ENCODE results near the gene MEGF11.

Gene MEGF11

DNA sequence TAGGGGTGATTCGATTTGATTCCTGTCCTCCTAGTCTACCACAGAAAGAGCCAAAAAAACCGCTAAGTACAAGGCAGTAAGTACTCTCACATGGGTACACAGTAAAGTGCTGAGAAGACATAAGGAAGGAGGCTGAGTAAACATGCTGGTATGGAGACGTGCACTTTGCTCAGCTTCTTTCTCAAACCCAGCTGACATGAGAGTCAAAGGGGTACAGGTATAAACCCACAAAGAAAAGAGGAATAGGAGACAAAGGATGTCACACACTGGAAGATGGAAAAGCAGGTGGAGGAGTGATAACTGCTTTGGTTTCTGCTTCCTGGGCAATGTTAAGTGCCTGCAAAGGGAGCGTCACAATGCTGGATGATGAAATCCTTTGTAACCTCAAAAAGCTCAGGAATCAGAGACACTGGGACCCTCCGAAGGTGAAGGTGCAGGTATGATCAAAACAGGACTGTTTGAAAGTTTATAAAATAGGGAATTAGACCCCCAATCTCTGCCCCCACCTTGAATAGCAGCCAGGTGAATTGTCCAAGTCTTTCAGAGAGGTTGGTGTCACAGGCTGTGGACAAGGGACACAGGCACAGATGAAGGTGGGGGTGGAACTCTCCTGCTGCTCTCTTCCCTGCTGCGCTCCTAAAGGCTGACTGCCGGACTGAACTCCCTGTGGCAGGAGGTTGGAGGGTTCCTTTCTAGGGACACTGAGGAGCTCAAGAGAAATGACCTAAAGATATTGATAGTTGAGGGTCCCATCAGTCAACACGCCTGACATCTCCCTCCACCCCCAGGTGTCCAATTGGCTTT, 282.4 kb downstream of the MEGF11 start:
- DNase-seq (ENCODE audit: low read depth, low spot score) = no peak

DNA sequence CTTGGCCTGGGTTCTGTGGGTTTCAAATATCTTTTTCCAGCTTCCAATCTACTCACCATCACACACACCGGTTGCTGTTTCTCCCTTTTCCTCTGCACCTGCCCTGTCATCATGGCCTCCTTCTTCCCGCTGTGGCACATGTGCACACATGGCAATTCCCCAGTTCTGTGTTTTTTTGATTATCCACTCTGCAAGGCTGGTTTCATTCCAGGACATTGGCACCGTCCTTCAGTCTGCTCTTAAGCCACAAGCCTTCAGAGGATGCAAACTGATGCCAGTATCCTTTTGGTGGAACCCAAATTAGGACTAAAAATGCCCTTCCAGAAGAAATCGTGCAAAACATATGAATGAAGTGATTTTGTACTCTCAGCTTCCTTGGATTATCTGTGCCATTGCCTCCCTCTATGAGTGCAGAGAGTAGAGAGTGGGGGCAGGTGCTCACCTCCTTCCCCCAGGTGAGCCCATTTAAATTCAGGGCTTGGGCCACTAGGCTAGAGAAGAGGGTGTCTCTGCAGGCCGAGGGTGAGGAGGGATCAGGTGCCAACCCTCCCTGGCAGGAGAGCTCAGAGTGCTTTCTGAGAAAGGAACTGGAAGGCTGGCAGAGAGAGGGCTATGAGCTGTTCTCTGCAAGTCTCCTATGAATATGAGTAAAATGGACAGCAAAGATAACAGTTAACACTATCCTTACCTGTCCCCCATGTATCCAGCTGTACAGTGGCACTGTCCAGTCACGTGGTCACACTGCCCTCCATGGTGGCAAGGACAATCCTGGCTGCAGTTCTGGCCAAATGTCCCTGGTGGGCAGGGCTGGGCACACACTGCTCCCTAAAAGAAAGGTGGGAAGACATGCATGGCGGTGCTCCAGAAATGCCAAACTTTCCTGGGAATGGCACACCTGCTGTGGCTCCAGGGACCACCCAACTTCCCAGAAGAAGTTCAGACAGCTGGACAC, 283.4 kb downstream of the MEGF11 start:
- no peak for DNase-seq (ENCODE audit: low read depth, low spot score)

- no peak for DNase-seq (ENCODE audit: low read depth, low spot score)
Observed at GRCh38 chr15:65968511-65968910, 285.0 kb downstream of the MEGF11 start.

- no peak for DNase-seq (ENCODE audit: low read depth, low spot score)
Observed at GRCh38 chr15:65964792-65965433, 288.6 kb downstream of the MEGF11 start.

DNA sequence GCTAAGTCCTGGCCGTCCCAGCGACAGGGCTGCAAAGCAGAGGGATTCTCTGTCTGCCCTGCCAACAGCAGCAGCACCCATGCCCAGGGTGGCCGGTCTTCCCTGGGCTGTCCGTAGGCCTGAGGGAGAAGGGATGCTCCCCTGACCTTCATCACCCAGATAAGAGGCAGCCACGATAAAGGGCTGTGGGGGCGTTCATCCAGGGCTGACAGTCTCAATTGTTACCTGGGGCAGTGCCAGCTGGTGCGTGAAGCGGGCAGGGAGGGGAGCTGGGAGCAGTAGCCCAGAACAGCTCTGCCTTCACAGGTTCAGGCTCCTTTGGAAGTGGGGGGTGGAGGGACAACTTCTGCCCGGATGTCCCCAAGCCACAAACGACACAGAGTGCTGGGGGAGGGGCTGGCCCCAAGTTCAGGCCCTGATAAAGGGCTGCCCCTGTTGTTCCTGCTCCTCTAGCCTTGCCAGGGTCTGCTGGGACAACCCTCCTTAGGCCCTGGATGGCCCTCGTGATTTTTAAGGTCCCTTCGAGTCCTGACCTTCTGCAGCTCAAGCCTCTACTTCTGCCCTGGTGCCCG, 289.6 kb downstream of the MEGF11 start:
- no peak for DNase-seq (ENCODE audit: low read depth, low spot score)

- no peak for DNase-seq (ENCODE audit: low read depth, low spot score)
Observed at GRCh38 chr15:65963358-65963757, 290.2 kb downstream of the MEGF11 start.

- no peak for DNase-seq (ENCODE audit: low read depth, low spot score)
Observed at GRCh38 chr15:65962187-65962586, 291.4 kb downstream of the MEGF11 start.

- no peak for DNase-seq (ENCODE audit: low read depth, low spot score)
Observed at GRCh38 chr15:65960586-65960985, 293.0 kb downstream of the MEGF11 start.

DNA sequence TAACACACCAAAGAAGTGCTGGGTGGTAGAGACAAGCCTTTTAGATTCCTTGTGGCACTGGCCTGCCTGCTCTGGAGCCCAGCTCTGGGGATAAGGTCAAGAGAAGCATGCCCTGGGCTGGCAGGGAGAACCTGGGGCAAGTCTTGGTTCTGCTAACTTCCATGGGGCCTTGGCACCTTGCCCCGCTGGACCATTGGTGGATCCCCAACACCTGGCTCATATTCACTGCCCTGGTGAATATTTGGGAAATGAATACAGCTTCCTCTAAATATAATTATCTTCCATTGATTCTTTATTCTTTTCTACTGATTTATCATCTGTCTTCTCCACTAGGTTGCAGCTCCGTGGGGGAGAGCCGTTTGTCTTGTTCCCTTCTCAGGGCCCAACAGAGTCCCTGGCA, 294.7 kb downstream of the MEGF11 start:
- DNase-seq (ENCODE audit: low read depth, low spot score) = no peak

- no peak for DNase-seq (ENCODE audit: low read depth, low spot score)
Observed at GRCh38 chr15:65957451-65957850, 296.1 kb downstream of the MEGF11 start.

- no peak for DNase-seq (ENCODE audit: low read depth, low spot score)
Observed at GRCh38 chr15:65956899-65957298, 296.7 kb downstream of the MEGF11 start.

GRCh38 chr15:65956307-65956706, 297.2 kb downstream of the MEGF11 start:
- DNase-seq (ENCODE audit: low read depth, low spot score) = no peak

DNA sequence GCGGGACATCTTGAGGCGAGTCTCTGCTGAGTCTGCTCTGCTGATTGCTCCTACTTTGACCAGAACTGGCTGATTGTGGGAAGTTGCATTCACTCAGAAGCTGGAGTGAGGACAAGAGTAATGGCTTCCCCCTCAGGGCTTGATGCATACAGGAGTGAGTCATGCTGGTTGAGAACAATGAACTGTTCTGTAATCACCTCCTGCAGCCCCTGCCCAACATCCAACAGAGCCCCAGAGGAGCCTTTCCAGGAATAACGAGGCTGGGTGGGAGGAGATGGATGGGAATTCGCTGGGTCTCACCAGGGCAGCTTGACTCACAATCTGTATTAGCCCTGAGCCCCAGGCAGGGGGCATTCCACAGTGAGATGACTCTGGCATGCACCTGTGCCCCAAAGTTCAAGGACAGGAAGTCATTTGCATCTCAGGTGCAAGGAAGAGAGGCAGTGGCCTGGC, 299.2 kb downstream of the MEGF11 start:
- peak; percentile 84 for DNase-seq (ENCODE audit: low read depth, low spot score)

DNA sequence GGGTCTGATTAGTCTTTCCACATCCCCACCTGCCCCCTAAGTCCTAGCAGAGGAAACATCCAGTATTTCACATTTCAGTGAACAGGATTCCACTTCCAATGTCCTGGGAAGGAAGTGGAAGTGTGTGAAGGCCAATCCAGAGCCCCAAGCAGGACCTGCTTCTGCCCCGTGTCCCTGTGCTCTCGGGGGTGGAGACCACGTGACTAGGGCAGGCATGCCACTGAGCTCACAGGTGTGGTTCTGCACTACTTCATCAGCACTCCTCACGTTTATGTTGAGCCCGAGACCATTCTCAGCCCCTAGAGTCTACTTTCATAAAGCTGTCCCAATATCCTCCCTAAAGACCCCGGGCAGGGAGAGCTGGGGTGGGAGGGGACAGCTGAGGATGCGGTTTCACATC, 299.9 kb downstream of the MEGF11 start:
- DNase-seq (ENCODE audit: low read depth, low spot score) = no peak

DNA sequence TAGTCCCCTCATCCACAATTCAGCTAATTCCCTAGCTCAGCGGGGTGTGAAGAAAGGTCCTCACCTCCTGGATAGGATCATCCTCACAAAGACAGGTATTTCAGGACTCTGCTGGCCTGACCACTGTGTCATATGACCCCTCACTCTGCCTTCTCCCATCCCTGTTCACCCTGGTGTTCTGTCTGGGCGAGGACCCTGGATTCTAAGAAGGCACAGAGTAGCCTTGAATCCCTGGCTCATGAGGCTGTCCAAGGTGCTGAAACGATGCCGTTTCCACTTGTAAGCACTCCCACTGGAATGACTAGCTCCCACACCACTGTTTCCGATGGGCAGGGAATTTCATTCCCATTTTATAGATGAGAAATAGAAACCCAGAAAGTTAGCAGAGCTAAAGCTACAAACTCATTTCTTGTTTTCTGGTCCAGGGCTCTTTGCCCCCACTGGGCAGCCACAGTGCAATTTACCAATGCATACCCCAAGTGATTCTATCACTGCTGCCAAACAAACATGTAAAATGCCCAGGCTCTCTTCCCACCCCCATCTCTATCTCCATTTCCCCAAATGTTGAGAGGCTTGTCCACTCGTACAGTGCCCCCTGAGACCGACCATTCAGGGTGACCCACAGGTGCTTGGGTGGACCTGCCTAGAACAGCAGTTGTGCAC, 301.0 kb downstream of the MEGF11 start:
- peak; percentile 42 for DNase-seq (ENCODE audit: low read depth, low spot score)

GRCh38 chr15:65951007-65951406, 302.5 kb downstream of the MEGF11 start:
- no peak for DNase-seq (ENCODE audit: low read depth, low spot score)

- DNase-seq (ENCODE audit: low read depth, low spot score) = no peak
Observed at GRCh38 chr15:65949491-65949890, 304.1 kb downstream of the MEGF11 start.

DNA sequence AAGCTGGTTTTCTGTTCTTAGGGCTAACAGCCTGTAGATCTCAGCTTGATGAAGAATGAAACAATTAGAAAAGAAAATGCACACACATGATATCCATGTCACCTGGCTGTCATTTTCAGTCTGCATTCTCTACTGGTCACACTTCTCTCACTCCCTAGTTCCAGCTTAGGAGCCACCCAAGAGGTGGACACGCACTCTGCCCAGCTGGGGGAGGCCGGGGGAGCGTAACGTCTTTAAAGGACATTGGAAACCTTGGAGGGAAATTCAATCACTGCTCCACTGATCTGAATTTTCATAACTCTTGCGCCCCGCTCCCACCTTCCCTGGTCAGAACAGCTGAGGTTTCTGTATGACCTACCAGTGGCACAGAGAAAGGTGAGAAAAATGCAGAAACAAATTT, 304.5 kb downstream of the MEGF11 start:
- no peak for DNase-seq (ENCODE audit: low read depth, low spot score)

- DNase-seq (ENCODE audit: low read depth, low spot score) = no peak
Observed at GRCh38 chr15:65948383-65948782, 305.2 kb downstream of the MEGF11 start.

DNA sequence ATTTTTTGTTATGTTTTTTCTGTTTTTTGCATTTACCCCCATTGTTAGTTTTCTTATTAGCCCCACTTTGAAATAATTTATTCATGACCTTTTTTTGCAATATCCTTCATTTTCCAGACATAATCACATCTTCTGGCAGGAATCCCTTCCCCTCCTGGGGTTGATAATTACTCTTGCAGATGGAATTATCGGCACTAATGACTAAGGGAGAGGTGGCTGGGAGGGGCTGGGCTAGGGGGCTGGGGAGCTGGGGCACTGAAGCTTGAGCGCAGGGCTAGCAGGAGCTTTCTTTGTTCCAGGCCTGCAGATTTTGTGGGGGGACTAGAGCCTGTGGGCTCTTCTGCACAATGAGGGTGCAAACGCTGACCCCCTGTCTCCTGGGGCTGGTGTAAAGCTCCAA, 306.5 kb downstream of the MEGF11 start:
- DNase-seq (ENCODE audit: low read depth, low spot score) = no peak

- no peak for DNase-seq (ENCODE audit: low read depth, low spot score)
Observed at GRCh38 chr15:65945616-65946015, 307.9 kb downstream of the MEGF11 start.

Measured in iPS DF 19.7 (cell line).